ENCODE measurements around the gene SERPINB7. TPM values are rescaled to one million over a fixed set of nuclear protein-coding genes. Genes with fewer than 3 reads are reported as not detected.

Gene SERPINB7
- polyA plus RNA-seq, 3 donors: not detected

GRCh38 chr18:63774511-63774910, 707 bp upstream of the SERPINB7 start:
- Histone ChIP-seq H3K4me2 (replicated peaks; ENCODE audit: extremely low read depth, low read length, poor library complexity, severe bottlenecking) (no peak overlapping the region), H4K20me1 (ENCODE audit: insufficient read depth, low read length) (no peaks in the 10 kb centered on the region), H3K9me3 (replicated peaks in 1 of 2; ENCODE audit: control insufficient read depth in 1 of 2, insufficient read depth in 1 of 2, low read length in 2 of 2) (no peaks in the 10 kb centered on the region), H3K4me1 (ENCODE audit: control insufficient read depth in 1 of 2, insufficient read depth in 2 of 2, low read length in 2 of 2) (no peaks in the 10 kb centered on the region), H2AFZ (ENCODE audit: insufficient read depth, low read depth, low read length, poor library complexity, severe bottlenecking) (no peak overlapping the region), H3K79me2 (ENCODE audit: insufficient read depth, low read length) (no peaks in the 10 kb centered on the region), H3K27ac (ENCODE audit: low read depth in 1 of 2, low read length in 2 of 2) (no peak overlapping the region), H3K4me3 (replicated peaks in 1 of 3; ENCODE audit: low read depth in 2 of 3, low read length in 3 of 3) (no peak overlapping the region), H3K27me3 (ENCODE audit: control insufficient read depth in 2 of 2, insufficient read depth in 2 of 2, low read length in 2 of 2) (peaks cover 10 to 14% of the 10 kb centered on the region in 2 donors), H3K36me3 (replicated peaks in 1 of 2; ENCODE audit: control insufficient read depth in 1 of 2, insufficient read depth in 2 of 2, low read length in 2 of 2) (no peaks in the 10 kb centered on the region), H3K9ac (ENCODE audit: insufficient read depth, low read length, poor library complexity, severe bottlenecking) (no peak overlapping the region)
- intact Hi-C loops (cut with micrococcal nuclease): no loop called here
- Mint-ChIP-seq H3K4me3 (no peak overlapping the region), H3K9me3 (peaks cover 0 to 3% (median 0%) of the 10 kb centered on the region in 7 donors), H3K4me1 (no peaks in the 10 kb centered on the region), H3K27ac (no peak overlapping the region), H3K27me3 (ENCODE audit: low read depth in 3 of 3) (peaks cover 8 to 18% (median 18%) of the 10 kb centered on the region in 3 donors), H3K36me3 (no peaks in the 10 kb centered on the region)
- no CpG with 5 or more reads among the region's 1 CpG for WGBS (ENCODE audit: insufficient coverage)
- no peak for TF ChIP-seq CTCF (IDR thresholded peaks at IDR 0.05)
- no peak for DNase-seq

- H3K27ac Mint-ChIP-seq: no peak overlapping the region
- H3K9me3 Mint-ChIP-seq: peaks cover 0 to 7% (median 0%) of the 10 kb centered on the region in 7 donors
- peaks cover 5 to 6% of the 10 kb centered on the region in 2 donors for H3K27me3 ChIP-seq (ENCODE audit: control insufficient read depth in 2 of 2, insufficient read depth in 2 of 2, low read length in 2 of 2)
- no peaks in the 10 kb centered on the region for H3K4me1 ChIP-seq (ENCODE audit: control insufficient read depth in 1 of 2, insufficient read depth in 2 of 2, low read length in 2 of 2)
- H3K27ac ChIP-seq (ENCODE audit: low read depth in 1 of 2, low read length in 2 of 2): no peak overlapping the region
- H3K4me1 Mint-ChIP-seq: no peaks in the 10 kb centered on the region
- H3K27me3 Mint-ChIP-seq (ENCODE audit: low read depth in 3 of 3): peaks cover 5 to 21% (median 6%) of the 10 kb centered on the region in 3 donors
- no peak overlapping the region for H3K4me3 Mint-ChIP-seq
- no peak overlapping the region for H3K4me3 ChIP-seq (replicated peaks in 1 of 3; ENCODE audit: low read depth in 2 of 3, low read length in 3 of 3)
- H3K36me3 ChIP-seq (replicated peaks in 1 of 2; ENCODE audit: control insufficient read depth in 1 of 2, insufficient read depth in 2 of 2, low read length in 2 of 2): no peaks in the 10 kb centered on the region
- H3K79me2 ChIP-seq (ENCODE audit: insufficient read depth, low read length): no peaks in the 10 kb centered on the region
- TF ChIP-seq CTCF (IDR thresholded peaks at IDR 0.05): no peak
- H3K4me2 ChIP-seq (replicated peaks; ENCODE audit: extremely low read depth, low read length, poor library complexity, severe bottlenecking): no peak overlapping the region
- intact Hi-C loops (cut with micrococcal nuclease): no loop called here
- no peak overlapping the region for H2AFZ ChIP-seq (ENCODE audit: insufficient read depth, low read depth, low read length, poor library complexity, severe bottlenecking)
- no peaks in the 10 kb centered on the region for H3K9me3 ChIP-seq (replicated peaks in 1 of 2; ENCODE audit: control insufficient read depth in 1 of 2, insufficient read depth in 1 of 2, low read length in 2 of 2)
- no peak for DNase-seq
- WGBS (ENCODE audit: insufficient coverage): no CpG with 5 or more reads among the region's 1 CpG
- no peak overlapping the region for H3K9ac ChIP-seq (ENCODE audit: insufficient read depth, low read length, poor library complexity, severe bottlenecking)
- H4K20me1 ChIP-seq (ENCODE audit: insufficient read depth, low read length): no peaks in the 10 kb centered on the region
- H3K36me3 Mint-ChIP-seq: no peaks in the 10 kb centered on the region
Measured at GRCh38 chr18:63779386-63779785, 4.2 kb downstream of the SERPINB7 start.

Data from CD14-positive monocyte (primary cell).